ENCODE data around the gene HSD11B1.
A peak's percentile ranks its signal among the peaks of the same experiment; 100 is the strongest.
"Not testable (repeated sequence)": the region's sequence is repeated elsewhere in the genome, so short reads cannot be mapped to it uniquely, and the experiment has no call there.

The HSD11B1 gene

DNA sequence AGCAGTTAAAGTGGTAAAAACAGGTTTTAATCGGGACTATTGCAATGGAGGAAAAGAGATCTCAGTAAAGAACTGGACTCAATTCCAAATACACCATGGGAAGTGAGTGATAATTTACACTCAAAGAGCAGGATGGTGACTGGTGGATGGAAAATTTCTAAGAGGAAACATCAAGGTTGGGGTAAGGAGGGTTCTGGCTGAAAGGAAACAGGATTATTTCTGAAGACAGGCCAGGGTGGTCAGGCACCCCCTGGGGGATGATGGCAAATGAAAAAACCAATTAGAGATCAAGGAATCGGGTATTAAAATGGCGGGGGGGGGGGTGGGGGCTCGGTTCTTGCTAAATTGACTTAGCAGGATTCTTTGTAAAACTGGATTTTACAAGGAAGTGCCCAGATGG lies 12.3 kb upstream of the HSD11B1 start:
- DNase-seq, result no peak

DNA sequence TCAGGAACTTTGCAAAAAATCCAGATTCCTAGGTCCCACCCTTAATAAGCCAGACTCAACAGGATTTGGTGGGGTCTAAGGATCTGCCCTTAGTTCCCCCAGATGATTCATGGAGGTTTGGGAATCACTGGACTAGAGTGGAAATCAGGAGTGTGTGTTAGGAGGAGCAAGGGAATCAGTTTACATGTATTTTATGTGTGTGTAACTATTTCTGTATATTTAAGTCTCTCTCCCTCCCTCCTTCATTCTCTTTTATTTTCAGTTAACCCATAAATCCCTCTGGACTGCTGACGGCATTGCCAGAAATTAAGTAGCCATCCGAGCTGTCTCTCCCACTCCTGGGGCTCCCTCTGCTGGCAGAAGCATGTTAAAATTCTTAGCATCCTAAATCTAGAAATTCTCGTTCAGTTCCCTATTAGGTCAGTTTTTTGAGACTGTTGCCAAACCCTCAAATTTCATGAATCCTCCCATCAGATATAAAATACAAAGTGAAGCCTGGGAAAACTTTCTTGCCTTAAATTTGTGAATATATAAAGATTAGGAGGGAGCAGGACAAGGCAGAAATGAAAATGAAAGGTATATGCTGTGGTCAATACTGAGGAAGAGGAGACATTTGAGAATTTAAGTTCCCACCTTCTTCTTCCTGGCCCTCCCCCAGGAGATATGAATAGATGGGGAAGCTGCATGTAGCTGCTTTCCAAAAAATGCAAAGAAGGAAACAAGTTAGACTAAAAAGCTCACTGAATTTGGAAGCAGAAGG lies 11.7 kb upstream of the HSD11B1 start:
- DNase-seq, result peak; percentile 84

DNA sequence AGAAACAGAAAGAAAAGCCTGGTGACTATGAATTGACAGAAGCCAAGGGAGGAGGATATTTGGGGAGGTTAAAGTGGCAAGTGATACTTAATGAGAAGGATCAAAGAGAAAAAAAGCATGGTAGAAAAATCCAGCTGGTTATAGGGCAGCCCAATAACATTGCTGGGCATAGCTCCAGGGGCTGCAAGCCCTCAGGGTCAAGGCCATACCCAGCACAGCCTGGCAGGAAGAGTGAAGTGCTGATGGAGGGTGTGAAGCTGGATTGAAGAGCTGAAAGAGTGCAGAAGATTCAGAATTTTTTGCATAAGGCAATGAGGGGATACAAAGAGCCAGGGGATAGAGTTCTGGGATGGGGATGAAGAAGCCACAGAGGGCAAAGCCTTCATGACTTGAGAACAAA lies 8.0 kb upstream of the HSD11B1 start:
- DNase-seq, result no peak

DNA sequence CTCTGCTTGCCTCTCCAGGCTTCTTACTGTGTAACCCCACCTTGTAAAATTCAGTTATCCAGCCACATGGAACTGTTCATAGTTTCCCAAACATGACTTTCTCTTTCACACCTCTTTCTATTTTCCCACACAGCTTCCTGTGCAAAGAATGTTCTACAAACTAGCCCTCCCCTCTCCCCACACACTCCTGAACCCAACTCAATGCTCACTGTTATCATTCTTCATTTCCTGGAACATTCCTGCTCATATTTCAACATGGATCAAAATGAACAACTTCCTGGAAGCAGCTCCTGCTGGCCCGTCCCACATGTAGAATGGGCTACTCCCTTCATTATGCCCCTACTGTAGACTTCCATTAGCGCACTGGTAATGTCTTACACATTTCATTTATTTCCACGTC lies 7.5 kb upstream of the HSD11B1 start:
- DNase-seq, result no peak

DNA sequence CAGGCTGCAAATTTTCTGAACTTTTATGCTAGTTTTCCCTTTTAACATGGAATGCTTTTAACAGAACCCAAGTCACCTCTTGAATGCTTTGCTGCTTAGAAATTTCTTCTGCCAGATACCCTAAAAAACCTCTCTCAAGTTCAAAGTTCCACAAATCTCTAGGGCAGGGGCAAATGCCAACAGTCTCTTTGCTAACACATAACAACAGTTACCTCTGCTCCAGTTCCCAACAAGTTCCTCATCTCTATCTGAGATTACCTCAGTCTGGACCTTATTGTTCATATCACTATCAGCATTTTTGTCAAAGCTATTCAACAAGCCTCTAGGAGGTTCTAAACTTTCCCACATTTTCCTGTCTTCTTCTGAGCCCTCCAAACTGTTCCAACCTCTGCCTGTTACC lies 4.0 kb upstream of the HSD11B1 start:
- DNase-seq, result not testable (repeated sequence)

DNA sequence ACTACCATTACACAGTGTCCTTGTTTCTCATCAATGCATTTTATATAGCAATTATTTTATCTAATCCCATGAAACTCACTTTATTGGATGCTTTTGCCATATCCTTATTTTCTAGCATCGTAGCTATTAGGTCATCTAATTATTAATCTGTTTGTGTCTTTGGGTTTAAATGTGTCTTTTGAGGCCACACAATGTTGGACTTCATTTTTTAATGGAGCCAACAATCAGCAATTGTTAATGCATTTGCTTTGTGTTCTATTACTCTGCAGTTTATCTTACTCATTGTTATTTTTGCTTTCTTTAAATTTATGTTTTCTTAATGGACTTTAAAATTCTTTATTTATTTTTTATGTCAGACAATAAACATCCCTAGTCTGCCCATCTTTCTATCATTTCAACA lies 1.8 kb upstream of the HSD11B1 start:
- no peak for DNase-seq

DNA sequence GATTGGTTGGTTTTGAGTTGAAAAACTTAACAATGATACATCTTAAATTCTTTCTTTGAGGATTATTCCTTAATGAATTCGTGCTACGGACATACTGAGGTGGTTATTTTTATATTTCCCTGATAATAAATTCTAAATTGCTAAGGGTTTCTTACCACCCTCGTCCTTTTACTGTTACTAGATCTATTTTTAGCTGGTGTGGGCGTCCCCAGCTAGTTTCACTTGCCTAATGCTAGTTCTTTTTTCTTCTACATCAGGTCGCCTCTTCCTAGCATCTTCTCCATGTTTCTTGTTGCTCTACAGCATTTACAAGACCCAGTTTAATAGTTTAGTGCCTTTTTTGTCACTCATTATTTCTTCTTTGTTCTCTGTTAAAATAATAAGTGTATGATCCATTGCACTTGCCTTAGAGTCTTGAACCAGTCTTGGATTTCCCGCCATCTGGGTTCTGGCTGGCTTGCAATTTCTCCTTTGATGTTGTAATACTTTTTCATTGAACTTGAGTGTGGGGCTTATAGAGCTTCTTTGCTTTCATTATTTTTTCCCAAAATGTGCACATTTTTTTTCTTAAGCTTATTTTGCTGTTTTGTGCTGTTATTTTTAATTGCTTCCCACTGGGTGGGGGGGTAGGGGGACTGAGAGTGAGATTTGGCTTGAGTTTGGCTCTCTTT lies 677 bp upstream of the HSD11B1 start:
- DNase-seq, result no peak

DNA sequence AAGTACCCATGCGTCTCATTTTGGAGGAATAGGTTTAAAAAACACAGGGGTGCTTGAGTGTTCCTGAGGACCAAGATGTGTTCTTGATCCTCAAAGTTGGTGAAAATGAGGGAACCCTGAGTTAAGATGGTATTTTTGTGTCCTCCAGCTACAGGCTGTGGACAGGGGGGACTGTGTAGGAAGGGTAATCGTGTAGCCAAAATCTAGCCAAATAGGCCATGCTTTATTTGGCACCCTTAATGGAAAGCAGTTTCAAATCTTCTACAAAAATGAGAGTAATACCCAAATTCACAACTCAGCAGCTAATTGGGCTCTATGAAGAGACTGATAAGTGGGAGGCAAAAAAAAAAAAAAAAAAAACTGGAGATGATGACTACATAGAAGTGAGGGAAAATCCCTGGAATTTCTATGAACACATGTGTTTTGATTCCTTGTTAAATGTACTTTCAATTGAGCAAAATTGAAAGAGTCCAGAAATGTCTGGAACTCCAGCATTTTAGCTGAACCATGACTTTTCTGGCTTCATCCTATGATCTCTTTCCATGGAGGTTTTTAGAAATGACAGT lies 470 bp downstream of the HSD11B1 start:
- no peak for DNase-seq

DNA sequence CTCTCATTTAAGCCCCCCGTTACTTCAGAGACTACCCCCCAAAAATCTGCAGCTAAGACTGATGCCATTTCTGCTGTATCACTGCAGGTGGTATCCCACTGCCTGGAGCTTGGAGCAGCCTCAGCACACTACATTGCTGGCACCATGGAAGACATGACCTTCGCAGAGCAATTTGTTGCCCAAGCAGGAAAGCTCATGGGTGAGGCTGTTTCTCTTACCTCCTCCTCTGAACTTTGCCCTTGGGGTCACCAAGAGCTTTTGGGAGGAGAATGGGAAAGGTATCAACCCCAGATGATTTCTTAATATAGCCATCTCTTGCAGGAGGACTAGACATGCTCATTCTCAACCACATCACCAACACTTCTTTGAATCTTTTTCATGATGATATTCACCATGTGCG lies 2.0 kb downstream of the HSD11B1 start:
- DNase-seq, result no peak

DNA sequence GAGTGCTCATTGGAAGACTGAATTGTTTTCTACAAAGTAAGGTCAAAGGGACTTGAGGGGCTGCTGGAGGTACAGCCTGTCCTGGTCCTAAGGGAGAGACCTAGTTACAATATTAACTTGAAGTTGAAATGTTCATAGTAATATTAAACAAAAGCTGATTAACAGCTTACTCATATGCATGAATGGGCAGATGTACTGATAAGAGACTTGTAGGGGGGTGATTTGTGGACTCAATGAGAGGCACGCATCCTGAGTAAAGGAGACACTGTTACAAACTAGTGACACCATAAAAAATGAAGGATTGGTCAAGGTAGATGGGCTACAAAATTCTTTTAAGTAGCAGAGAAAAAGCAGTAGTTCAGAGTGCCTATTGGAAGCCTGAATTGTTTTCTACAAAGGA lies 2.7 kb downstream of the HSD11B1 start:
- no peak for DNase-seq

DNA sequence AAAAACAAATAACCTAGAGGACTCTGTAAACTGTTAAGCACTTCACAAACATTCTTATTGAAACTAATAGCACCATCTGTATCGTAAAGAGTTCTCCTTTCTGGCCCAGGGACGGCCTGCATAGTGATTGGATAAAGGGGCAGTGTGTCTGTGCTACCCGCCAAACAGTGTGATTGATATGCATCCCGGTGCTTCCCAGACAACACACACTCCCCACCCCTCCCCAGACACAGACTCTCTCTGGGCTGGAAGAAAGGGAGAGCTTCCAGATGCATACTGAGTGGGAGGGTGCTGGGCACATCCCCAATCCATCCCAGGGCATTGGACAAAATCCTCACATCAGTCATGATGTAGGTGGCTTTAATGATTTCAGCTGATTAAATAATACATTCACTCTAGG lies 3.7 kb downstream of the HSD11B1 start:
- DNase-seq, result no peak

DNA sequence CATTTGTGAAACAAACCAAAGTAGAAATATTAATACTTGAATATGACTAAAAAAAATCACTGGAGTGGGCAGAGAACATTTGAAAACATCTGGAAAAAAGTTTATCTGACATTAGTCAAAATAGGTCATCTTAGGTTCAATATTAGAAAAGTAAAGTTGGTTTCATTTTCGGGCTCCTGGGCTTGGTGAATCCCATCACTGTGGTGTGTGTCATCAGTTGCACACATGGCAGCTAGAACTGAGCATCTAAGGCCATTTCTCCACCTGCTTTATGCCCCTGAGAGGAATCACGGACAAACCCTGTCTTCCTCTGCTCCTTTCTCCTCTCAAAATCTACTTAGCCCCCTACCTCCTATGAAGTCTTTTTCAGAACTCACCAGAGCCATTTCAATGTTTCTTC lies 5.4 kb downstream of the HSD11B1 start:
- DNase-seq, result no peak

DNA sequence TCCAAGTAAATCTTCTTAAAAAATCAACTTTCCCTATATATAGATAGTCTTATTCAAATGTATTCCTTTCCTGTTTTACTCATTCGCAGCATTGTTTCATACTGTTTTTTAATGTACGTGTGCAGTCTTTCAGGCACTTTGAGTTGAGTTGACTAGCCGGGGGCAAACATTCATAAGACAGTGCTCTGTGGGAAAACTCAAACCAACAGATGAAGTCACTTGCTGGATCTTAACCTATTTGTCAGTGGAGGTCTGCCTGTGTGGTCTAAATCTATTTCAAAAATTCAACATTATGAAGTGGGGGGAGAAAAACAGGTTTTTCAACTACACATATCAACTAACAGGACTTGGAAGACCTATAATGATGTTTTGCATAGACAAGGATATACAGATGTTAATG lies 6.2 kb downstream of the HSD11B1 start:
- no peak for DNase-seq

DNA sequence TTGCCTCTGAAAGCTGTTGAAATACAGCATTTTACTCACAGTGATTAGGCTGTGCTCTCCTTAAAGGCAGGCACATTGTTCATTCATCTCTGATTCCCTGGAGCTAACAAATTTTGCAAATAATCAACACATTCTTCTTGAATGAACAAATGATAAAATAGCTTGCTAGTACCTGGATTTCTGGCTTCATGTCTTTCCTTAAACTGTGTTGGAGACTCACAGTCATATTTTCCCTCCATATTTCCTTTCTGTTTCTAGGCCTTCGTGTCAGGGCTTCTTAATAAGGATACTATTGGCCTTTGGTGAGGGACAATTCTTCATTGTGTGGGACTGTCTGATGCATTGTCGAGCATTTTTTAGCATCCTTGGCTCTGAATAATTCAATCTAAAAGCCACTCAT lies 9.7 kb downstream of the HSD11B1 start:
- no peak for DNase-seq

DNA sequence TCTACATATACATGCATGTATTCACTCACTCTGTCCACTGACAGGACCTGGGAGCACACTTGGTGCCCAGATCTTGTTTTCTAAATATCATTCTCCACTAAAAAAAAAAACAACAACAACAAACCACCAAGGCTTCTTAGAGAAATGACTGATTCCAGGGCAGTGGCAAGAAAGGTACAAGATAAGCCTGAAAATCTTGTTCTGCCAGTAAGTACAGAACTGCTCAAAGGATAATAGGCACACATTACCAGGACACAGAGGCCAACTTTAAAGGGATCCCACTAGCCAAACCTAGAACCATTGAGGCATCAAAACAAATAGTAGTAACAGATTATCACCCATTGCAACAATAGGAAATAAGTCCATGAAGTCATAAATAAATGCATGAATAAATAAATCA lies 10.7 kb downstream of the HSD11B1 start:
- no peak for DNase-seq

DNA sequence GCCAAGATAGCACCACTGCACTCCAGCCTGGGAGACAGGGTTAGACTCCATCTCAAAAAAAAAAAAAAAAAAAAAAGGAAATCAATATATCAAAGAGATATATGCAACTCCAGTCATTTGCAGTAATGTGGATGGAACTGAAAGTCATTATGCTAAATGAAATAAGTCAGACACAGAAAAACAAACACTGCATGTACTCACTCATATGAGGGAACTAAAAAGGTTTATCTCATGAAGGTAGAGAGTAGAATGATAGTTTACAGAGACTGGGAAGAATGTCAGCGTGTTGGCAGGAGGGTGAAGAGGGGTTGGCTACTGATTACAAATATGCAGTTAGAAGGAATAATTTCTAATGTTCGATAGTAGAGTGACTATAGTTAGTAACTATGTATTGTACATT lies 13.2 kb downstream of the HSD11B1 start:
- no peak for DNase-seq

DNA sequence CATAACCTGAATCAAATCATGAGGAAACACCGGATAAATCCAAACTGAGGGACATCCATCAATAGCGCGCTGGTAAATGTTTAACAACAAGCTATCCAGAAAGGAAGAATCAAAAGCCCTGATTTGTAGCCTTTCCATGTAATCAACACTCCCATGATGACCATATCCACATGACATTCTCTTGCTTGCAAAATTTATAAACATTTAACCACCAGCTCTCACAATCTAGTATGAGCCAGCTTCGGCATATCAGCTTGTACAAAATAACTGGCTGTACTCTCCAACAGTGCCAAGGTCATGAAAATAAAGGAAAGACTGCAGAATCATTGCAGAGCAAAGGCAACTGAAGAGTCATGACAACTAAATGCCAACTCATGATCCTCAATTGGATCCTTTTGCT lies 15.7 kb downstream of the HSD11B1 start:
- DNase-seq, result no peak

DNA sequence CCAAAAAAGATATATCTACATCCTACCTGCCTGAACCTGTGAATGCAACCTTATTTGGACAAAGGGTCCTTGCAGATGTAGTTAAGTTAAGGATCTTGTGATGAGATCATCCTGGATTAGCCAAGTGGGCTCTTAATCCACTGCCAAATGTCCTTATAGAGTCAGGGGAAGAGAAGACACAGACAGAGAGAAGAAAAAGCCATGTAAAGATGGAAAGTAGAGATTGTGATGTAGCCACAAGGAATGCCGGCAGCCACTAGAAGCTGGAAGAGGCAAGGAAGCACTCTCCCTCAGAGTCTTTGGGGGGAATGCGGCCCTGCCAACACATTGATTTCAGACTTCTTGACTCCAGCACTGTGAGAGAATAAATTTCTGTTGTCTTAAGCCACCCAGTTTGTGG lies 16.2 kb downstream of the HSD11B1 start:
- no peak for DNase-seq

DNA sequence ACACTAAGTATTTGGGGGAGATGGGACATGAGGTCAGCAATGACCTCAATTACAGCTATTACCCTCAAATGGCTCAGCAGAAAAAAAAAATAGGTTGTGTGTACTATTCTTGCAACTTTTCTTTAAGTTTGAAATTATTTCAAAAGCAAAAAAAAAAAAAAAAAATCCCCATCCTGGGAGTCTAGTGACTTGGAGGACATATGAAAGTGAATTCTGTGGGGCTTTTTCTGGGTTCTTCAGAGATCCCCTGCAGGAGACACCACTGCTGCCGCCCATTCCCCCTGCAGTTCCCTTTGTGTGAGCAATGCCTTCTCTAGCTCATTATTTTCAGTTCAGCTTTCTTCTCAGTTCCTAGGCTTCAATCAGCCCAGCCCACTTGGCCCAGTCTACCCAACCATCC lies 16.7 kb downstream of the HSD11B1 start:
- DNase-seq, result no peak

DNA sequence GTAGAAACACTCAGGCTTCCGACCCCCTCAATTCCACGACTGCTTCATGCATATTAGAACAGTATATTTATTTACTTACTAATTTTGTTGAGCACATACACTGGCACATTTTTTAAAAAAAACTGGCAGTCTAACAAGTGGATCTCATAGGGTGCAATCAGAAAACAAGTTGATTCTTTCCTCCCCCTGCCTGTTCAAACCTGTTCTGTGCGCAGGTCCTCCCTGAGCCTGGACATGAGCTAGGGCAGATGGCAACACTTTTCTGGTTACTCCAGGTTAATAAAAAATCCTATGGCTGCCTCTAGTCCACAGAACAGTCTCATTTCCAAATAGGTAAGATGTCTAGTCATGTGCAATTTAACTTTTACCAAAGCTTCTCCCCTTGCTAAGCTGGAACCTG lies 18.6 kb downstream of the HSD11B1 start:
- DNase-seq, result no peak

DNA sequence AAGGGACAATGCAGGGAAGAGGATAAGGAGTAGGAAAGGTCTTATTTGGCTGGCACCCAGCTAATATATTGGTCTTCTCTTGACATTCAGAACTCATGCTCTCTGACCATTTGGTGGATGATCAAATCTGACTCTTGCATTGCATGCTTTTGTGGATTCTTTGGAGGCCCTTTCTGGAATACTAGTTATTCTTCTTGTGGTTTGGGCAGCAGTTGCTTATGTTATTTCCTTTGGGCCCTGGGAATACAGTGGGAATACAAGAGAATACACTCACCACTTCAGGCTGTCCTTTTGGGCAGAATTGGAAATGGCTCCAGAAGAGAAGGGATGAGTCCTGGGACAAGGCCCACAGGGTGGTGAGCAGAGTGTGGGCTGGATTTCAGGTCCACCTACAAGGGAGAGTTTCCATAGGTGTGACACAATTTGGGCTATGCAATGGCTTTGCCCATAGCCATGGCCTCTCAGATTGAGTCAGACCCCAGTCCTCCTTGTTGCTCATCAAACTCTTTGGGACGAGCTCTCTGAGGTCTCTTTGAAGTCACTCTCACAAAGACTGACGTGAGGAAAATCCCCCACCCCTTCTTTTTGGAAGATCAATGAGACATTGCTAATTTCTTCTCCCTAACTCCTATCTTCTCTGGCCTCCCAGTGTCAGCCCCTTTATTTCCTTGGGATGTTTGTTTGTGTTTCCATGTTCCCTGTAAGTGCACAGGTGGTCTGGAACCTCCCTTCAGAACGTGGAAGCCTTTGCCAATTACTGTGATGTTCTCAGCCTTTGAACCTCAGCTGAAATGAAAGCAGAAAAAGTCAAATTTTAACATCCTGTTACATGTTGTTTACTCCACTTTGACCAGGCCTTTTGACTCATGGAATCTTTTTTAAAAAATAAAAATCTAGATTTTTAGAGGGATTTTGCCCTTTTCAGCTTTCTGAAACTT lies 19.4 kb downstream of the HSD11B1 start:
- DNase-seq, result peak; percentile 71

DNA sequence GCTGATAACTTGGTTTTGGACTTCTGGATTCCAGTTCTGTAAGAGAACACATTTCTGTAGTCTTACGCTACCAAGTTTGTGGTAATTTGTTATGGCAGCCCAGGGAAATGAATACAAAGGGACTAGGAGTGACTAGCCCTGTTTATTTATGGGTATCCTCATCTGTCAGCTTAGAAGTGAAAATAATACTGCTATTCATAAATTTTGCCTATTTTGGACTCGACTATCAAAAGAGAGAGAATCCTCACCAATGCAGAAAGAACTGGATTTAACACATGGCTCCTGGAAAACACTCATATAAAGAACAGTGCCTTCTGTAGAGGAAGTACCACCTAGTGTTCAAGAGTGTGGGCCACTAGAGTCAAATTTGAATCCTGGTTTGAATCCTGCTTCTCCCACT lies 22.6 kb downstream of the HSD11B1 start:
- DNase-seq, result no peak

DNA sequence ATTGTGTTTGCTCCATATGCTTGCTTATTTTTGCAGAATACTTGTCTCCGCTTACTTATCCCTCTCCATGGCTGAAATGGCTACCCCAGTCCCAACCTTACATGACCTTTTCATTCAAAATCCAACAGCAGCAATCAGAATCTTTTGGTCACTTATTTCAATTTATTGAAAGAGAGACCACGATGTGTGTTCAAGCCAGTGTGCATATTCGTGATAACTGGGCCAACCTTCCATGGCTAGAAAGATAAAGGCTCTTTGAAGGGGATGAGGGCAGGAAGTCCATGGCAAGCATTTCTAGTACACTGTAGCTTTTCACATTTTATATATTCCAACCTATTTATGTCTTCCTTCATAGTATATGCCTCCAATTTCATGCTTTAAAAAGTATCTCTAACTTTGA lies 23.1 kb downstream of the HSD11B1 start:
- DNase-seq, result no peak

Data from activated CD8-positive, alpha-beta memory T cell treated with anti-CD3 and anti-CD28 coated beads, Interleukin-2, amount 50 U/mL, for 48 hours (primary cell).